Right hindlimb (tissue), 1 donor: ENCODE data around the gene UMODL1.
"Not testable (repeated sequence)": the region's sequence is repeated elsewhere in the genome, so short reads cannot be mapped to it uniquely, and the experiment has no call there.

ENCODE experiments used
- DNase-seq: peaks from one replicate; pipeline ENCODE4 v3.0.0-alpha.2; 2018

Gene UMODL1

GRCh38 chr21:42061986-42062235 lies 9.2 kb upstream of the UMODL1 start:
- no peak for DNase-seq

DNA sequence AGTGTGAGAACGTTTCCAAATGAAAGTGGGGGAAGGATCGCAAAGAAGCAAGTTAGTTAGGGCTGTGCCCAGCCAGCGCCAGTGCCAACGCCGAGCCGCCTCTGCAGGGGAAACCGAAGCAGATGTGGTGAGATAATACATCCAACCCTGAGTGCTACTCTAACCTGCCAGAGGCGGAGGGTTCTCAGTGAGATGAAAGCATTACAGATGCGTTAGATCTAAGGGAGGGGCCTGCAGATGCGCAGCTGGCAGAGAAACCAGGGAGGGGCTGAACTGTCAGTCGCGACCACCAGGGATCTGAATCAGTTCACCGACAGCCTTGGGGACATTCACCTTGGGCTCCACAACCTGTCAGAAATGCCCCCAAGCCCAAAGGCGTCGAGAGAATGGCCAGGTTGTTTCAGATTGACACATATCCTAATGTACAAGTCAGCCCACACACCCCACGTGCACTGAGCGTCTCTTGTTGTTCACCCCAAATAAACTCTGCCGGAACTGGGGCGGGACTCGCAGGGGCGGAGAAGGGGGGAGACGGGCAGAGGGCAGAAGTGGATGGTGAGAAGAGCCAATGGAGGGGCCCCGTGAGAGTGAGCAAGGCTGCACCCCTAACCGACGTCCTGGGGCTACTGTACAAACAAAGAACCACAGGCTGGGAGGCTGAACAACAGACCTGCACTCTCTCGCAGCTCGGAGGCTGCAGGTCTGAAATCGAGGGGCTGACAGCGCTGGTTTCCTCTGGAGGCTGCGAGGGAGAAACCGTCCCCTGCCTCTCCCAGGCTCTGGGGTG lies 8.7 kb upstream of the UMODL1 start:
- no peak for DNase-seq

- no peak for DNase-seq
Observed at GRCh38 chr21:42063191-42063570, 7.9 kb upstream of the UMODL1 start.

DNA sequence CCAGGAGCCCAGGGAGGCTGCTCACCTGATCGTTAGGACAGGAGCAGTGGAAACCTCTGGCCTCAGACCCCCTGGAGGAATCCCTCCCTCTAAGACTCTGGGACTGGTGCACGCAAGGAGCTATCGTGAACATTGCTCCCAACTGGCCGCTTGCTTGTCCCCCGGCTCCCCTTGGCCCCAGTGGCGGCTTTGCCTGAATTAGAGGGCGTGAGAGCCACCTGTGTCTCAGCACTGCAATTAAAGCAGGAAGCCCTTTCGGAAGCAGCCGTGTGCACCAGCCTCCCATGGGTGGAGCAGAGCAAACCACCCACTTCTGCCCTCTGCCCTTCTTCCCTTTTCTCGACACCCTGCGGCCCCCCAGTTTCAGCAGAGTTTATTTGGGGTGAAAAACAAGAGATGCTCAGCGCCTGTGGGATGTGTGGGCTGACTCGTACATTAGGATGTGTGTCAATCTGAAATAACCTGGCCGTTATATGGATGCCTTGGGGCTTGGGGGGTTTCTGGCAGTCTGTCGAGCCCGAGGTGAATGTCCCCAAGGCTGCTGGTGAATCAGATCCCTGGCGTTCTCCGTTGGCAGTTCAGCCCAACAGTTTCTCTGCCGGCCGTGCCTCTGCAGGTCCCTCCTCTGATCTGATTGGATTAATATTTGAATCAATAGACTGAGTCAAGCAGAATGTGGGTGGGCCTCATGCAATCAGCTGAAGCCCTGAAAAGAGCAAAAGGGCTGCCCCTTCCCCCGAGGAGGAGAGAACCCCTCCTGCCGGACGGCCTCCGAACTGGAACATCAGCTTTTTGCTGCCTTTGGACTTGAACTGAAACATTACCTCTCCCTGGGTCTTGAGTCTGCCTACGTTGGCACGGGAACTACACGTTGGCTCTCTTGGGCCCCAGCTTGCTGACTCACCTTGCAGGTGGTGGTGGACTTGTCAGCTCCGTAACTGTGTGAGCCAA lies 7.3 kb upstream of the UMODL1 start:
- DNase-seq: no peak

- DNase-seq: no peak
Observed at GRCh38 chr21:42066521-42066920, 4.6 kb upstream of the UMODL1 start.

DNA sequence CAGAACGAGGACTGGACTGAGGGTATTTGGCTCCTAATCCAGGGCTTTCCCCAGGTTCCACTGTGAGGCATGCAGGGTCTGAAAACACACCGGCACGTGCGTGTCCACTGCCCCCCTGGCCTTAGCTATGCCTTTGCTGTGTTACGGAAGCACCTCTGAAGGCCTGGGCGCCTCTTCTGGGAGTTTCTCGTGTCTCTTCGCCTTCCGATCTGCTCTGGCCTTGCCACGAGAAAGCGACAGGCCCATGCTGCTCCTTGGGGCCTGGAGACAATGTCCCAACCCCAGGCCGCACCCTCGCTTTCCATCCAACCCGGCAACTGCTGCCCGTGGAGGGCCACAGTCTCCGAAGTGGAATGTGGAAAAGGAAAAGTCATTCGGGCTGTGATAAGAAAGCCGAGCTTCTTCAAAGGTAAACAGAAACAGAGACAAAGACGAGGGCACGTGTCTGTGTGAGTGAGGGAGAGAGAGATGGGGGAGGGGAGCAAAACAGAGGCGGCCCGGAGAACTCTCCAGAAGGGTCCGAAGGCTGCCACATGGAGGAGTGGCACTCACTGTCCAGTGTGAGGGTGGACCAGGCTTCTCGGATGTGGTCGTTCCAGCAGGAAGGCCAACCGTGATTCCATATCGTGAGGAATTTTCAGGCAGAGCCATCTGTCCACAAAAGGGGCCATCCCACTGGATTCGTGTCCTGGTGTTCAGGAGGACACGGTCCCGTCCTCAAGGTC lies 3.4 kb upstream of the UMODL1 start:
- DNase-seq: no peak

- DNase-seq: no peak
Observed at GRCh38 chr21:42068256-42068545, 2.9 kb upstream of the UMODL1 start.

DNA sequence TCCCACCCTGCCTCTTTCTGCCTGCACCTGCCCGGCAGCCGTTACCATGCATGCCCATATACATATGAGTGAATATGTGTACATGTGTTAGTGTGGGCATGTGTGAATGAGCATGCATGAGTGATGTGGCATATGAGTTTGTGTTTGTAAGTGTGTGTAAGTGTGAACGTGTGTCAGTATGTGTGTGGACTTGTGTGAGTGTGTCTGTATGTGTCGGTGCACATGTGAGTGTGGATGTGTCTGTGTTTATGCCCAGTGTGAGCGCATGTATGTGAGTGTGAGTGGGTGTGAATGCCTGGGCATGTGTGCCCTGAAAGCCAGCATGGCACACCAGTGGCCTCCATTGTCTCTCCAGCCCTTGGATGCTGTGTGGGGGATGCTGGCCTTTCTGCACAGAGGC lies 2.5 kb upstream of the UMODL1 start:
- no peak for DNase-seq

- DNase-seq: no peak
Observed at GRCh38 chr21:42069327-42069726, 1.8 kb upstream of the UMODL1 start.

- DNase-seq: no peak
Observed at GRCh38 chr21:42069843-42070242, 1.3 kb upstream of the UMODL1 start.

DNA sequence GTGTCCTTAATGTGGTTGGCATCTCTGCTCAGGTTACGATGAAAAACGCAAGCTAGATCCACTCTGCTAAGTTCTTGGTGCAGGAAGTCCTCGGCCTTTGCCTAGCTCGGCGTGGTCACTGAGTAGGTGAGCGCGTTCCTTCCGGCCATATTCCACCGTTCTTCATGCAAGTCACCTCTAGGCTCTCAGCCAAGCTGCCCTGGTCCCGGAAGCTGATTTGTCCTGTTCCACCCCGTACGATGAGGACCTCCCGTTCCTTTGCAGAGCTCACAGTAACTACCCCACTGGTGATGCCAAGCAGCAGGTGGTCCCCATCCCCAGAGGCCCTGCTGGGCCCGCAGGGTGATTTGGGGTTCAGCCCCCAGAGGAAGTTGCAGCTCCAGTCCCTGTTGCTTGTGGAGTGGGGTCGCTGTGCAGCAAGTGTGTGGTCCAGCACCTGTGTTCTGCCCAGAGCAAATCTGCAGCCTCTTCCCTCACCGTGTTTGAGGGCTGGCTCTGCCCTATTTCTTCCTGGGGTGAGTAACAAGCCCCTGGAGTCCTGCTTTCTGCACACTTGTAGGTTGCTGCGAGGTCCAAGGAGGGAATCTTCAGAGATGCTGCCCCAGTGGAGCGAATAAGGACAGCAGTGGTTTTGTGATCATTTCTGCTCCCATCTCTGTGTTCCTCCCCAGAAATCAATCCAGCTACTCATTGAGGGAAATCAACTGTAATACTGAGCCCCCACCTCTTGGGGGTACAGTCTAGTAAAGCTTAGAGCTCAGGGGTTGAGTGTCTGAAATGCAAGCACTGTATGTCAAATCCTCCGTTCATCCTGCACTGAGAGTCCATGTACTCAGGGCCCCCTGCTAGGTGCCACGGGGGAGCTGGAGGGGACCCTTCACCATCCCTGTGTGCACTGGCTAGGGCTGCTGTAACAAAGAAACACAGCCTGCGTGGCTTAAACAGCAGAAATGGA lies 2.3 kb downstream of the UMODL1 start:
- DNase-seq: no peak

DNA sequence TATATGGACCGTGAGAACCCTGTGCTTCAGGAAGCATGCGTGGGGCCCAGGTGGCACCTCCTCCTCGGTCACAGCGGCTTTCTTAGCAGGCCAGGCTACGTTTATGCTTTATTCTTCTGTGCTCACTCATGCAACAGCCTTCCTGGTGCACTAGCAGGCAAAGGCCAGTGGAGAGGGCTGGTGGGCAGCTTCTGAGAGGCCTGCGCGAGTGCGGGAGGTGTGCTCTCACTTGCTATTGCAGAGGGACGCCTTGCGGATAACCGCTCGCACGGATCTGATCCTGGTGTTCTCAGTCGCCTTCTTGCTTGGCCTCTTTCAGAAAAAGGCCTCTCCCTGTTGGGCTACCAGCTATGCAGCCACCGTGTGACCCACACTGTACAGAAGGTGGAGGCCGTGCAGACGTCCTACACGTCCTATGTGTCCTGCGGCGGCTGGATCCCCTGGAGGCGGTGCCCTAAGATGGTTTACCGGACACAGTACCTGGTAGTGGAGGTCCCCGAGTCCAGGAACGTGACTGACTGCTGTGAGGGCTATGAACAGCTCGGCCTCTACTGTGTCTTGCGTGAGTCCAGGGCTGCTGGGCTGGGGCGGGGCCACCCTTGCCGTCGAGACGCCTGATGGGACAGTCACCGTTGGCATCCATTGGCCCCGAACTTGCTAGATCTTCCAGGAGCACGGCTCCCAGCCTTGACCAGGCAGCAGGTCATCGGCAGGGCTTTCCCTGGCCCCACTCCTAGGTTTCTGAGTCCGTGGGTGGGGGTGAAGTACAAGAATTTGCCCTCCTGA lies 4.8 kb downstream of the UMODL1 start:
- DNase-seq: no peak

GRCh38 chr21:42077685-42078238 lies 6.6 kb downstream of the UMODL1 start:
- not testable (repeated sequence) for DNase-seq

DNA sequence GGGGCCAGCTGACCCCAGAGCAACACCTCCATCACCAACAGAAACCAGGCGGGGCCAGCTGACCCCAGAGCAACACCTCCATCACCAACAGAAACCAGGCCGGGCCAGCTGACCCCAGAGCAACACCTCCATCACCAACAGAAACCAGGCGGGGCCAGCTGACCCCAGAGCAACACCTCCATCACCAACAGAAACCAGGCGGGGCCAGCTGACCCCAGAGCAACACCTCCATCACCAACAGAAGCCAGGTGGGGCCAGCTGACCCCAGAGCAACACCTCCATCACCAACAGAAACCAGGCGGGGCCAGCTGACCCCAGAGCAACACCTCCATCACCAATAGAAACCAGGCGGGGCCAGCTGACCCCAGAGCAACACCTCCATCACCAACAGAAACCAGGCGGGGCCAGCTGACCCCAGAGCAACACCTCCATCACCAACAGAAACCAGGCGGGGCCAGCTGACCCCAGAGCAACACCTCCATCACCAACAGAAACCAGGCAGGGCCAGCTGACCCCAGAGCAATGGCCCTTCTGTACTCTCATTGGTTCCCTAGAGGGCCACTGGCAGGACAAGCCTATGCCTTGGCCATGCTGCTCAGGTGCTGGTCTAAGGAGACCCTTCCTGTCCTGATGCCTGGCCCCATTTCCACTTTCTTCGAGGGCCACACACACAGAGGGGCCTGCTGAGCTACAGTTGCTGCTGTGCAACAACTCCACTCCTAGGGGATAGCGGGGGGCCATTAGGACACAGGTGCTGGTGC lies 7.3 kb downstream of the UMODL1 start:
- DNase-seq: not testable (repeated sequence)

DNA sequence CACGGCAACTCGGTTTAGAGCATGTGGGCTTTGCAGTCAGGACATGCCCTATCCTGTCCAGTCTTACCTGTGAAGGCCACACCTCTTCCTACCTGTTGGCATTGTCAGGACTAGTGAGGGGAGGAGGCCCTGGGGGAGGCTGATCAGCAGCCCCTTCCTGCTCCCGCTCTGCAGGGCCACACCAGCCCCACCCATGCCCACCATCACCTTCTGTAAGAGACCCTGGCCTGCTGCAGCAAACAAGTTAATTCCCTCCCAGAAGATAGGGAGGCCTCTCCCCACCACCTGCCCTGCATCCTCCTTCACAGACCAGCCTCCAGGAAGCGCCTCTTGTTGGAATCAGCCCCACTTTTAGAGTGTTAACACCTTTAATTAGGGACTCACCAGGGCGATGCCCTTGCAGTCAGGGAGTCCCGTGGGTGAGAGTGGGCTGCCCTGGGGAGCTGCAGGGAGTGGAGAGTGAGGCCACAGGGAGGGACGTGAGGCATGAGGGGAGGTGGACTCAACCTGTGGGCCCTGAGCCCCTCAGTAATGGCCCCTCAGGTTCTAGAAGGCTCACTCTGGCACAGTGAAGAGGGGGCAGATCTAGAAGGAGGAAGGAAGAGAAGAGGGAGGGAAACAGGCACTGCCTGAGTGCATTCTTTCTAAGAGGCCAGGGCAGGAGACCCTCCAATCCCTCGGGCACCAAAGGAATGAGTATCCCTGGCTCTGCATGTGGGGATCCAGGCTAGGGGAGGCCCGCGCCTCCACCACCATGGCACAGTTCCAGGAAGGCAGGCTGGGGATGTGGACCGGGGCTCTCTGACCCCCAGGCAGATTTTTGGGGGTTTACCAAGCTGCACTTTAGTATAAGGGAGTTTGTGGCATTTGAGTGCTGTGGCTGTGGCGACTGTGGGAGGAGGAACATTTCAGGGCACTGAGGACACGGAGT lies 8.2 kb downstream of the UMODL1 start:
- DNase-seq: no peak

GRCh38 chr21:42079939-42080787 lies 9.0 kb downstream of the UMODL1 start:
- no peak for DNase-seq

GRCh38 chr21:42080788-42081083 lies 9.6 kb downstream of the UMODL1 start:
- no peak for DNase-seq

GRCh38 chr21:42081138-42081537 lies 10.0 kb downstream of the UMODL1 start:
- no peak for DNase-seq

DNA sequence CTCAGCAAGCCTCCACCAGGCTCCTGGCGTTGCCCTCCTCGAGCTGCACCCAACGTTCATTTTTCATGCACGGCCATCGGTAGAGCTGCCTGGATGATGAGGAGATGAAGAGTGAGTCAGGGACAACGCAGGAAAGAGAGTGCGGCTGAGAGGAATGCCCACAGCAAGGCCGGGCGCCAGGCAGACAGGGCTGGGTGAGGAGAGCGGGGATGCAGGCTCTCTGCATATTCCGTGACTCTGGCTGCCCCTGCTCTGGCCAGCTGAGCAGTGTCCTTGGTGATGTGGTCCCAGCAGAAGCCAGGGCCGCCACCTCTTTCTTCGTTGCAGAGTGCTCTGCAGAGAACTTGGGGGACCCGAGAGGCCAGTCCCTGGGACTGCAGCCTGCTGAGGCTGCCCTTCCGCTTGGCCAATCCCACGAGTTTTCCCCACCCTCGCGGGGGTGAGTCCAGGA lies 10.8 kb downstream of the UMODL1 start:
- no peak for DNase-seq
